ENCODE measurements around the gene SPON1.
A peak's percentile ranks its signal among the peaks of the same experiment; 100 is the strongest.

The SPON1 gene

DNA sequence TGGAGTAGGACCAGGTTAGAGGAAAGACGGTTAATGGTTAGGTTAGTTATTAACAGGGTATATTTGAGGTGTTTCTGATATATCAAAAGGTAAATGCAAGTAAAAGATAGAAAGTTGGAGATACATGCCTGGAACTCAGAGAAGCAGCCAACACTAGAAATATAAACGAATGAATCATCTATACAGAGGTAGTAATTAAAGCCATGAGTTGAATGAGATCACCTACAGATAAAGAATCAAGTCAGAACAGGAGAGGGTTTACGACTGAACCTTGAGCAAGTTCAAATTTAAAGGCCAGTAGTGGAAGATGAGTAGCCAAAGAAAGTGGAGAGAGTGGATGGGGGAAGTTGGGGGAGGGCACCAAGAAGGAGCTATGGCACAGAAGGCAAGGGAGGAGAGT, 73.9 kb downstream of the SPON1 start:
- DNase-seq (ENCODE audit: low read depth in 2 of 2), result no peak

DNA sequence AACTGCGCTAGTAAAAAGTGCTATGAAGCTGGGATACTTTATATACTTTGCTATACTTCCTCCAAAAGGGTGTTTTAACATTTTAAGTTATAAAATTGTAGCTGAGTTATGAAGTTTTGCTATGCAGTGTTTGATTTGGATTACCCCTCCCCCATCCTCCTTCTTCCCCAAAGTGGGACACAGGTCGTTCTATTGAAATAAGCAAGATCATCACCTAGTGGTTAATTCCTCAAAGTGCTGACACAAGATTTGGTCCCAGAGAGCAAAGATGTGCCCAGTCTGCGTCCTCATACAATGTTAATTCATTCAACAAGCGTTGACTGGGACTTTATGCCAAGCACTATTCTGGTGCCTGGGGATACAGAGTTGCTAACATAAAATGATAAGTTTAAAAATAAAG, 78.5 kb downstream of the SPON1 start:
- DNase-seq (ENCODE audit: low read depth in 2 of 2), result no peak

DNA sequence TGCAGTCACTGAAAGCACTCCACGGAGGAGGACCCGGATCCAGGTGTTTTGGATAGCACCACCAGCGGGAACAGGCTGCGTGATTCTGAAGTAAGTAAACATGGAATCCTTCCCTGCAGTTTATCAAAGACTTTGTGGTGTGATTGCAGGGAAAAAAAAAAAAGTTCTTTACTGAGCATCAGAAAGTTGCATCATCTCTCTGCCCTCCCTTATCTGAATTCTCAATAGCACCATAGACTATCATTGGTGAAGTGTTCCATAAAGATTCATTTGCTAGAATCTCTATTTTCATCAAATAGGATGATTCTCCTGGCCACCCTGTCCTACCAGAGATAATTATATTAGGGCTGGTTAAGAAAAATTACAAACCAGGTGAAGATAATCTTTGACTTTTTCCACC, 79.0 kb downstream of the SPON1 start:
- DNase-seq (ENCODE audit: low read depth in 2 of 2), result no peak

DNA sequence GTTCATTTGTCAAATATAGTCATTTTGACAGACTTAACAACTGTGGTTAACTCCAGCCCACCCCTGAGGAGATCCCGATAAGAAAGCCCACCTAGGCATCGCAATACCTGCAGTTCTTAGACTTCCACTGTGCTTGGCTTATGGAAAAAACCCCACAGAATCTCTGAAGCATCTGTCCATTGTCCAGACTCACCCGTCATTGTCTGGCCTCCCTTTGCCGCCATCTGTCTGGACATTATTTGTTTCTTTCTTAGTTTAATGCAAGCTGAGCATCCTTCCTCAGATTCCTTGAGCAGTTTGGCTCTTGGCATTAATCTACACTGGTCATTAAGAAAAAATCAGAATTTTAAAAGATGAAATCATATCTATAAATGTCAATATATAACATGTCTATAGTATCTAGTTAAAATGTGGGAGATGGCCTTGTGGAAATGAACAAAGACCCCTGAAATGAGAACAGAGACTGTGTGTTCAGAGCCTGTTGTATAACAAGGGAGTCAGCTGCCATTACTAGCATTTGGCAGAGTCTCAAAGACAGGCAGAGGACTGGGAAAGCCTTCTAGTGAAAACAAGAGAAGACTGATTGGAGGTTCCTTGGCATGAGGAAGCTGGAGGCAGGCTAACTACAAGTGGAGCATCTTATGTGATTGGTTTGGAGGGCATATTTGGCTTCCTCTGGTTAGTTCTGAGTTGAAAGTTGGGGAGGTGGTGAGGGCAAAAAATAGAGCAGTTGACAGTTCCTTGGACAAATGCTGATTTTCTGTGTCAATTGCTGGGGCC, 80.4 kb downstream of the SPON1 start:
- DNase-seq (ENCODE audit: low read depth in 2 of 2), result no peak

DNA sequence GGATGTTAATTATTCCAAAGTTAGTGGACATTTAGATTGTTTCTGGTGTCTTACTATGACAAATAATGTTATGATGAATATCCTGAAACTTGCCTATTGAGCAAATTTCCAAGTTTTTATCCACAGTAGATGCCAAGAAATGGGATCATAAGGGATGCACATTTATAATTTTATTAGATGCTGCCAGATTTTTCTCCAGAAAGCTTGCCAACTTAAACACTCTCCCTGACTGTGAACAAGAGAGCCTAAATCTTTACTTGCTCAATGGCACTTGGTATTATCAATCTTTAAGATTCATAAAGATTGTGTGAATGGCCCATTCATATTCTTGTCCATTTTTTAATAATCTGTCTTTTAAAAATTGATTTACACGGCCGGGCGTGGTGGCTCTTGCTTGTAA, 82.4 kb downstream of the SPON1 start:
- DNase-seq (ENCODE audit: low read depth in 2 of 2), result no peak

DNA sequence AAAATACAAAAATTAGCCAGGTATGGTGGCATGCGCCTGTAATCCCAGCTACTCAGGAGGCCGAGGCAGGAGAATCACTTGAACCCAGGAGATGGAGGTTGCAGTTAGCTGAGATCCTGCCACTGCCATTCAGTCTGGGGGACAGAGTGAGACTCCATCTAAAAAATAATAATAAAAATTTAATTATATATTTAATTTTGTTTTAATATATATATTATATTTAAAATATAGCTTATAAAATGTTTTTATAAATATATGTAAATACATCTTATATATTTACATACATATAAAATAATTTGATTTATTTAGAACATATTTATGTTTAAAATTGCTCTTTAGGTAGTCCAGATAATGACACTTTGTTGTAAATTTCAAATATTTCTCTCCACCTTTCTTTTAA, 82.9 kb downstream of the SPON1 start:
- DNase-seq (ENCODE audit: low read depth in 2 of 2), result no peak

DNA sequence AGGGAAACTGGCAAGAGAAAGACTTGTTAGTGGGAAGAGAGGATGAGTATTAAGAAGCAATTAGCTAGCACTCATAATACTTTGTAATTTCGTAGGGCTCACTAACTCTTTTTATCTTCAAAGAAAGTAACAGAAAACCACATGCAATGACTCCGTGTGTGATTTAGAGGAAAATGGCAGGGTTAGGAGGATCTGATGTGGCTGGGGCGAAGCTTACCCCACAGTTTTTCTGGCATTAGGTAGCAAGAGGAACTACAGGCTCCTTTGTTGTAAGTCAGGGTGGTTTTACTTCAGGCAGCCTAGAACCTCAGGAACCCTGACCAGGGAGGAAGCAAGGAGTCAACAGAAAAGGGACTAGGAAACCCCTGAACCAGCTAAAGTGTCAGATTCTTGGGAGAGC, 89.7 kb downstream of the SPON1 start:
- DNase-seq (ENCODE audit: low read depth in 2 of 2), result no peak

DNA sequence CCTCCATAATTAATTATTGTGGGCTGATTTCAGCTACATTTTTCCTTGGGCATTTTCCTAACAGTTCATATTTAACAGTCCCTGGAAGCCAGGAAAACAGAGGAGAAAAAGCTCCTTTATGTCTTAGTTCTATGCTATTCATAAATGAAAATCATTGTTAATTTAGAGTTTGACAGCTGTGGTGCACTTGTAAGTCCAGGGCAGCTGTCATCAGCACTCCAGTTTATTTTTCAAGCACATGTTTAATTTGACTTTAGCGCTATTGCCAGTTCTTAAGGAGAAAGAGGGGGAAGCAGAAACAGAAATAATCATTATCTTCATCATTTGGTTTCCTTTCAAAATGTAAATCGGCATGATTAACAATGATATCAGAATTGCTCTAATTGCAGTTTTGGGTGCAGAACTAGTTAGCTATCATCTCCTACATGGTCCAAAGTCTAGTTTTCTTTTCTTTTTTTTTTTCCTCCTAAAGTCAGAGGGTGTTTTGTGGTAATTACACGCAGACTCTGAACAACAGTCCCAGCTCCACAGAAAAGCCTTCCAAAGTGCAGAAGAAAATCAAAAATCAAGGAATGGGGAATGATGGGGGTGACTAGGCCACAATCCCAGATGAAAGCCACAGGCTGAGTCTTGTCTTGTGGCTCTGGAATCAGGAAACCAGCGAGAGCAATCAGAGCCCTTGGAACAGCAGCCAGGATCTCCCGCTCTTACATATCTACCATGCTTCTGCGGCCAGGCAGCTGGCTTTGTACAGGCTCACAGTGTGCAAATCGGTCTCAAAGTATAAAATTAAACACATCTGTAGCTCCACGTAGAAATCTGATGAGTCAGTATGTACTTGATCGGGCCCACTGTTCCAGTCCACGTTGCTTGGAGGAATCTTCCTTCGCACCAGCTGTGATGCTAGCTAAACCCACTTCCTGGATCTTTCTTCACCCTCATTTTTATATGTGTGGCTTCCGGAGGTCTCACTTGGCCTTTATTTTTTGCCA, 91.9 kb downstream of the SPON1 start:
- DNase-seq (ENCODE audit: low read depth in 2 of 2), result no peak

DNA sequence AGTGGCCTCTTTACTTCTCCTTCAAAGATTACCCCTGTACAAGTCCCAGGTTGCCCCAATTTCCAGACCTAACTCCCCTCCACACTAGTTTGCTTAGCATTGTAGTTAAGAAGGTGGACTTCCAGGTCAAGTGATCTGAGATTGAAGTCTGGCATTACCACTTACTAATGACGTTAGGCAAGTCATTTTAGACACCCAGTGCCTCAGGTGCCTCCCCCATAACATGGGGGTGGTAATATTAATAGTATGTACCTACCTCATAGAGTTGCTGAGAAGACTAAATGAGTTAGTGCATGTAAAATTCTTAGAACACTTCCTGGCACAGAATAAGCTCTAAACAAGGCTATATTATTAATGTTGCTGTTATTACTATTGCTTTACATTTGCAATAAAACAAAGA, 93.4 kb downstream of the SPON1 start:
- no peak for DNase-seq (ENCODE audit: low read depth in 2 of 2)

DNA sequence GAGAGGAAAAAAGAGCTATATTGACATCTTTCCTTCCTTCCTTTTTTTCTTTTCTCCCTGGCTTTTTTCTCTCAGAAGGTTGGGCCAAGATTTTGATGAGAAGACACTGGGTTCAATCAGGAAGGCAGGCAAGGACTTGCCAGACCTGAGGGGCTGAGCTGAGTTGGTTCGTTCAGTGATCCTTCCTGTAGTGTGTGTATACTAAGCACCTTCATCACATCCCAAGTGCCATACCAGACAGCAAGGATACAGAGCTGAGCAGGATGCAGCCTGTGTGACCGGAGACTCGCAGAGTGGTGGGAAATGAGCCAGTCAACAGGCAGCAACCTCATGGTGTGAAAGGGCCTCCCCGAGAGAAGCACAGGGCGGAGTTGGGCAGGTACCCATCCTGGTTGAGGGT, 95.5 kb downstream of the SPON1 start:
- DNase-seq (ENCODE audit: low read depth in 2 of 2), result no peak

DNA sequence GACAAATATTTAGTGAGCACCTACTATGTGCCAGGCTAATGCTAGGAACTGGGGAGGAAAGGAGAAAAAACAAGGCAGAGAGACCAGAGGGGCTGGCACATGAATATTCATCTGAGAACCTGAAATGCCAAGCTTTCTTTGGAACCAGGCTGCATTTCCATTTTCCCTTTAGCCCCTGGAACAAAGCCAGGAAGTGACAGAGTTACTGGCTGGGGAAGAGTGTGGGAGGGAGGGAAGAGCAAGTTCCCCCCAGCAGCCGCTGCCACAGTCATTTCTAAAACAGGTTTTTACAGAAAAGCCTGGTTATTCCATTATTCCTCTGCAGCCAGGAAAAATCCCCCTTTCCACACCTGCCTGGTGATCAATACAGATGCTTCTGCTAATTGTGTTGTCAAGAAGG, 97.0 kb downstream of the SPON1 start:
- DNase-seq (ENCODE audit: low read depth in 2 of 2), result no peak

DNA sequence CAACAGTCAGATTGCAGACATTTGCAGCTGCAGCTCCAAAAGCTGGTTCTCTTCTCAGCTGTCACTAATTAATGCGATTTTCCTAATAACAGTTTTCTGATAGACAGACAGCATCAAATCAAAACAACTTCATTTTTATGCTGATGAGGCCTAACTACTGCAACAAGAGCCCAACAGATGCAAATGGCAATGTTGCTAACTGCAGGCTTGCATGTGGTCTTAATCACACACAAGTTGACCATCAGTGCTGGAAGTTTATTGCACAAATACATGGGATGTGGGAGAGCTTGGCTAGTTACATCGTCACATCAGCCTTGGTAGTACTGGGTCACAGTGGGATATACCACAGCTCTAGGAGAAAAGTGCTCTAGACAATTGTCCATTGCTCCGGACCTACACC, 99.2 kb downstream of the SPON1 start:
- DNase-seq (ENCODE audit: low read depth in 2 of 2), result no peak

DNA sequence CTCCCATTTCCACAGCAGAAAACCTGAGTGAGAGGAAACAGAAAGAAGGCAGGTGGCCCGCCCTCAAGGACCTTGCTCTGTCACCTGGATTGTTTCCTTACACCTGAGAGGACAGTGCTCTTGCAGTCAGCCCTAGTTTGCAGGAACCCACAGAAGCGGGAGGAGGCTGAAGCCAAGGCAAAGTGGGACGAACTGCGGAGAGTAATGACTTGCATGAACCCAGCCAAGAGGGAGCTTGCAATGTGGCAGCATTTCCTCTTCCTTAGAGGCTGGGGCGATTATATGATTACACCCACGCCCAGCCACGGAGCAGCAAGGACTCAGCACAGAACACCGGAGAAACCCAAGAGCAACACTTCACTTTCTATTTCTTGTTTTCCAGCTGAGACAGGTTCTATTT, 102.6 kb downstream of the SPON1 start:
- DNase-seq (ENCODE audit: low read depth in 2 of 2), result peak in 1 of 2 donors; percentile 10

DNA sequence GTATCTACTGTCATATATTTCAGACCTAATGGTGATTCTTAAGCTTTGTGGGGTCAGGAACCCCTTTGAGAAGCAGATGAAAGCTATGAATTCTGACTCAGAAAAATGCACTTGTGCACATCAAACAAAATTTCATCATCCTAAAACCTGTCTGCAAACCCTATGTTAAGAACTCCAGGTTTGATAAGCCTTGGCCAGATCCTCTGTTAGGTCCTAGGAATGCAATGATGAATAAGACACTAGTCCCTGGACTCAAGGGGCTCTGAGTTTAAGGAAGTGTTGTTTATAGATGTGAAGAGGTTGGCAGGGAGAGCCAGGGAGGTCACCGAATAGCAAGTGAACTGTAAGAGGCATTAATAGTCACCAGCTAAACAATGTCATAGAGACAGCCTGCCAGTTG, 103.2 kb downstream of the SPON1 start:
- no peak for DNase-seq (ENCODE audit: low read depth in 2 of 2)

DNA sequence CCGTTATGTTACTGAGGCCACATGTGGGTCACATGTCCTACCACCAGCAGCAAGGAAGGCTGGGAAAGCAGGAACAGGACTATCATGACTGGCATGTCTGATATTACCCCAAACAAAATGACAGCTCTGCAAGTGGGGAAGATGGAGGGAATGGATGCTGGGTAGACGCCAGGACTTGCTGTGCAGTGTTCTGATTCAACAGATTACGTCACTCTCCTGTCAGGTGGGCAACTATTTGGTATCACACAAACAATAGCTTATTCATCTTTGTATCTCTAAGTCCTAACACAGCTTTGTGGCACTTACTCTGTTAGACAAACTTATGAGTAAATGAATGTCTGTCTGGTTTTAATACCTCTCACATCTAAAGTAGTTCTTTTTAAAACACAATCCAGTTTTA, 105.2 kb downstream of the SPON1 start:
- no peak for DNase-seq (ENCODE audit: low read depth in 2 of 2)

DNA sequence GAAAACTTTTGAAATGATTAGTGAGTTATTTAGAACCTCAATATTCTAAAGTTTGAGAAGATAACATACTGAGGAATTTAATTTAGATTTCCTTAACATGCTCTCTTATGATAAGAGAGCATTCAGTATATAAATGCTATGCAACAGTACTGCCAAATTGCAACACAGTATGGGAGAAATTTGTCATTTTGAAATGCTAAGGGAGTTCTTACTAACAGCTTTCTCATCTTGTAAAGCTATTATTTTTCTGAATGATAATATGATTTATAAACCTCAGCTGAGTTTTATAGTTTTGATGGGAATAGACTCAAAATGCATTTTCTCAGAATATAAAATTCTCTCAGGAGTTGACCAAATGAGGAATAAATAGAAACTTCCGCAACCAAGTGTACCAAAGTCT, 108.4 kb downstream of the SPON1 start:
- DNase-seq (ENCODE audit: low read depth in 2 of 2), result no peak

DNA sequence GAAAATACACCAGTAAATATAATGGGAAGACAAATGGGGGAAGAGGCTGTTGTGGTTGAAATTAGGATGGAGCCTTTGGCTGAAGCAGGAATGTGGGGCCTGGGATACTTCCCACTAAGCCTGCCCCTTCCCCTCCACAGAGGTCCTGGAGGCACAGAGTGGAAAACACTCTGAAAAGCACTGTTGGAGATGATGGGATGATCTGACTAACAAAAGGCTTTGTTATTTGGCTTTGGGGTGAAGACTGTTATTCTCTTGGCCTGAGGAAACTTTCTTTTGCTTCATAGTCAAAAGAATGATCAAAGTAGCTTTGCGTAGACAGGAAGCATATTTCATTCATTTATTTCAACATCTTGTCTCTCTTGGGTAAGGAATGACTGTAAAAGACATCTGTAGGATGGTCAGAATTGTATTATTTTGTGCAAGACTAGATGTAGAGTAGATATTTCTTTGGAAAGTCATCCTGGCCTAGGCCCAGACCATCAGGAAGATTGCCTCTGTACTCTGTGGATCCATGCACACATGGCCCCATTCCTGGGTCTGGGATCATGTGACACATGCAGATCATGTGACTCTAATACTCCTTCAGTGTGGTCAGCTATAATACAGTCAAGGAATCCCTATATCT, 111.4 kb downstream of the SPON1 start:
- DNase-seq (ENCODE audit: low read depth in 2 of 2), result no peak

DNA sequence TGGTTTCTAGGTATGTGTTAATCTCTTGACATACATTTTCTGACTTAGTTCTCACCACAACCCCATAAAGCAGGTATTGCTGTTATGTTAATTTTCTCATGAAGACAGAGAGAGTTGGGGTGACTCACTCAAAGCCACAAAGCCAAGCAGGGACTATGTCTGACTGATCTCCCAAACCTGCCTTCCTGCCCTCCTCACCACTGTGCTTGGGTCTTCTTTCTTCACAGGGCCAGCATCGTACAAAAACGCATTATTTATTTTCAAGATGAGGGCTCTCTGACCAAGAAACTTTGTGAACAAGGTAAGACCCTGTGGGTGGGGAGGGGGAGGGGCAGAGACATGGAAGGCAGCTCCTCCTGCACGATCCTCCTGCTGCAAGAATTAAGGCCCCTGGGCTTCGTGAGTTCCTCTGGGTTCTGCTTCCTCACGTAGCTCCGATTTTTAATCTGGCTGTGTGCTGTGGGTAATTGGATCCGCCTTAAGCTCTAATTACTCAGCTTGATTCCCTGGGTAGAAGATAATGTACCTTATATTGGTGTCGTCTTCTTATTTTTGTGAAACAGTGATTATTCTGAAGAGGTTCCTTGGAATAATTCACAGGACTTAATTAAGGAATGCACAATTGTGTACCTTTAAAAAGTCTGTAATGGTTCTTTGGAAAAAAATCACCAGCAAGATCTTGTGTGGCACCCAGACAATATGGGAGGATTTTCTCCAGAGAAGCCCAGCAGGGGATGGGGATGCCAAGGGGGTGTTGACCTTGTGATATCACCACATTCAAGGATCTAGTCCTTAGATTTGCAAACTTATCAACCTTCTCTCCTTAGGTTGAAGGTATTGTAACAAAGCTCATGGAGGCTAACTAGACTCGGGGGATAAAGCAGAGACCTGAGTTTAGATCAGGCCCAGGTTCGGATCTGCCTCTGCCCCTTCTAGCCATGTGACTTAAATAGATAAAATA, 112.9 kb downstream of the SPON1 start:
- peak; percentile 37 to 60 for DNase-seq (ENCODE audit: low read depth in 2 of 2)

DNA sequence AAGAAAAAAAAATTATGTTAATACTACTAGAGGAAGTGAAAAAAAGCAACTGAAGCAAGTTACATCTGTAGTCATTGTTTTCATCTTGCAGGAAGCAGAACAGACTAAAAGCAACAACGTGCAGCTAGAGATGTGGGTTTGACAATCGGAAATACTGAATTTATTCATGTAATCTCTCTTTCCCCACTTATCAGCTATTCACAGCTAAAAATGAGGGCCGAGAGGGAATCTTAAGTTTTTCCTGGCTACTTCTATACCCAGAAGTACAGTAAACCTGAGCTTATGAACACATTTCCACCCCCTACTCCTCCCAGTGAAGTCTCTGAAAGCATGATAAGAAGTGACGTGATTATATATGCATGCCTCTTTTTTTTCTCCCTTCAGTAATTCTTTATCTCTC, 116.5 kb downstream of the SPON1 start:
- DNase-seq (ENCODE audit: low read depth in 2 of 2), result no peak

DNA sequence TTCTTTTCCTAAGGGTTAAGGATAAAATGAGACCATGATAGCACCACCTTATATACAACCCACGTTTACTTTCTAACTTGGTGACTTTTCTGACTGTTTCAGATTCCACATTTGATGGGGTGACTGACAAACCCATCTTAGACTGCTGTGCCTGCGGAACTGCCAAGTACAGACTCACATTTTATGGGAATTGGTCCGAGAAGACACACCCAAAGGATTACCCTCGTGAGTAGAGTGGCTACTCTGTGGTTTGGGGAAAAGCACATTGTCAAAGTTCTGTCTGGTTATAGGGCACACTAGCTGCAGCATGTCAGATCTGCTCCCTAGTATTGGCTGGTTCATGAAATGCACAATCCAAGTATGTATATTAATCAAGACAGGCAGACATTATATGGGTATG, 117.3 kb downstream of the SPON1 start:
- DNase-seq (ENCODE audit: low read depth in 2 of 2), result no peak

DNA sequence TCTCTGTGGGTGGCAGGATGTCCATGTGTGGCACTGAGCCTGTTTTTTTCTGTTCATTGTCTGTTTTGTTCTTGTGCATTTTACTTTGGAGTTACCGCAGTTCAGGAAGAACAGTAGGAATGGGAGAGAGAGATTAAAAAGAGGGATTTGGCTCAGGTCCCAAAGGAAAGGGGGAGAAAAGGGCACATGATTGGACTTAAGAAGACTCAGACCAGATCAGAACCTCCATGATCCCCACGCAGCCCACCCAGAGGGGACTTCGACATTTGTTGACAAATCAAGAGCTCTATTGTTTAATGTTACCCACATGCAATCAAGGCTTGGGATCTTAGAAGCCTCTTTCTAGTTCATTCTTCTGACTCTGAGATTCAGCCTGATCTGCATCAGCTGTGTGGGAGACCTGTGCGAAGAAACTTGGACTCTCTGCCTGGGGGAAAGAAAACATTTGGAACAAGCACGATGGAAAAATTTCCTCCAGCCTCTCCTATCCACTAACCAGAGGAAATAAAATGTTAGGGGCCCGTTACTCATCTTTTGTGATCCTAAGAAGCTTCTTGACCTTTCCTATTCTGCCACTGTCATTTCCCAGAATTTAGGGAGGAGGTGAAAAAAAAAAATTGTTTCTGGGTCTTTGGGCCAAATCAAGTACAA, 119.2 kb downstream of the SPON1 start:
- no peak for DNase-seq (ENCODE audit: low read depth in 2 of 2)
